UCSD-AML1 (cell line): ENCODE data around the gene BRSK2.
"Not testable (repeated sequence)": the region's sequence is repeated elsewhere in the genome, so short reads cannot be mapped to it uniquely, and the experiment has no call there.

Experiments used
- DNase-seq: peaks from one replicate; lab custom pipeline; 2025; ENCODE audit not compliant: unreplicated experiment; lab: John Stamatoyannopoulos, UW

BRSK2 gene

GRCh38 chr11:1433977-1434640 is 44.4 kb downstream of the BRSK2 start:
- no peak for DNase-seq

- not testable (repeated sequence) for DNase-seq
These were observed 45.7 kb downstream of the BRSK2 start for GRCh38 chr11:1435479-1435819.

GRCh38 chr11:1435820-1436467 is 46.2 kb downstream of the BRSK2 start:
- DNase-seq: no peak

GRCh38 chr11:1436468-1437039 is 46.8 kb downstream of the BRSK2 start:
- no peak for DNase-seq

GRCh38 chr11:1437500-1437899 is 47.8 kb downstream of the BRSK2 start:
- no peak for DNase-seq

GRCh38 chr11:1438261-1438966 is 48.7 kb downstream of the BRSK2 start:
- no peak for DNase-seq

DNA sequence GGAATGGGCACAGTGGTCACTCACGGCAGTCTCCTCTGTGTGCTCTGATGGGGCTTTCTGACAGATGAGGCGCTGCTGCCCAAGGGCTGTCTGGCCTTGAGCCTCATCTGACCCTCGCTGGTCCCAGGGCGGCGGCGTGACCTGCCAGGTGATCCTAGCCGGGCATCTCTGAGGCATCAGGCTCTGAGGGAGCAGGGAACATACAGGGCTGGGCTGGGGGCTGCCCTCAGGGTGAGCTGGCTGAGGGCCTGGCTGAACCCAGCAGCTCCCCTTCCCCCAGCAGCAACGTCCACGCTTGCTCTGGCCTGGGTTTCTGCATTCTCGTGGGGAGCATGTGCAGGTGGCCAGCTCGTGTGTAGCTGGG is 49.2 kb downstream of the BRSK2 start:
- no peak for DNase-seq

- no peak for DNase-seq
These were observed 49.6 kb downstream of the BRSK2 start for GRCh38 chr11:1439341-1439740.

DNA sequence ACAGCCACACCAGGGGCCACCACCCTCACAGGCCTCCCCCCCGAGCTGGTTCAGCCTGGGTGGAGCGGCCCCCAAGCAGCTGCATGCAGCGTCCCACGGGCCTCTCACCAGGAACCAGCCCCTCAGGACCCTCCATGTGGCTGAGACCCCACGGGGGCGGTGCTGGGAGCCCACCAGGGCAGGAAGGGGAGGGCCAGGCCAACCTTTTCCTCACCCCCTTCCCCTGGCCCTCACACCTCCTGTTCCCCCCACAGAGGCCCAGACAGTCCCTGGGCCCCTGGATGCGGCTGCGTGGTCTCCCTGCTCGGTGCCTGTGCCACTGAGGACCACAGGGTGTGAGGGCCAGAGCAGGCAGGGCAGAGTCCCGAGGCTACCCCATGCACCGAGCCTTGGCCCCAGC is 50.3 kb downstream of the BRSK2 start:
- DNase-seq: no peak

GRCh38 chr11:1440496-1440895 is 50.8 kb downstream of the BRSK2 start:
- no peak for DNase-seq

GRCh38 chr11:1442163-1442562 is 52.4 kb downstream of the BRSK2 start:
- no peak for DNase-seq

DNA sequence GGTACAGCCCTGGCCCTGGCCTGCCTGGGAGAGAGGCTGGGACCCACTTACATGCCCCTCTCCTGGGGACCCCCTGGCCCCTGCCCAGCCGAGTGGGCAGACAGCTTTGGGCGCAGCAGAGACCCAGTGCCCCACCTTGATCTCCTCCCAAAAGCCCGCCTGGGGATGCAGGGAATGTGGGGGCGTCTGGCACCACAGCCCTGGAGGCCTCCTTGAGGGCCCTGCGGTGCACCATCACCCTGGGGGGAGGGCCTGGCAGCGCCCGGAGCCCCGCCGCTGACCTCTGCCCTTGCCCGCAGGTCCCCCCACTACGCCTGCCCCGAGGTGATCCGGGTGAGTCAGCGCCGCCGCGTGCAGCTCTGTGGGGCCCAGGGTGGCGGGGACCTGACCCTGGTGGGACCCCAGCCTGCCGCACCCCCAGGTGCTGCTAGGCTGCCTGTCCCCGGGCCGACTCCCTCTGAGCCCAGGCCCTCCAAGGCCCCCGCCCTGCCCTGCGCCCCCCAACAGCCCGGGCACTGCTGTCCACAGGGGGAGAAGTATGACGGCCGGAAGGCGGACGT is 53.2 kb downstream of the BRSK2 start:
- DNase-seq: no peak

- no peak for DNase-seq
These were observed 54.0 kb downstream of the BRSK2 start for GRCh38 chr11:1443737-1444136.

DNA sequence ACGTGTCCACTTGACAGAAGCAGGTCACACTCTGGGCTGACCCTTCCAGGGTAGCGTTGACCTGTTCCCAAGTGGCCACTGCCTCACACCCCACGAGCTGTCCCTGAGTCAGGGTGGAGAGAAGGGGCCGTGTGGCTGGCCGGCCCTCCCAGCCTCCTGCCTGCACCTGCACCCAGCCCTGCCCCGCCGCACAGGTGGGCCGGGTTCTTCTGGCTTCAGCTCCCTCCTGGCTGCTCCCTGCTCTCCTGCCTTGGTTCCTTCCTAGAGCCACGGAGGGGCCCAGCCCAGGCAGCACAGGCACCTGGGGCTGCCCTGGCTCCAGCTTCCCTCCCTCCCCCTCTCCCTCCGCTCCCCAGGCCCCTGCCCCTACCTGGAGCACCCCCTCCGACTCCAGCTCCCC is 54.6 kb downstream of the BRSK2 start:
- DNase-seq: no peak

- no peak for DNase-seq
These were observed 55.2 kb downstream of the BRSK2 start for GRCh38 chr11:1444823-1445422.

GRCh38 chr11:1445741-1446445 is 56.2 kb downstream of the BRSK2 start:
- DNase-seq: no peak

DNA sequence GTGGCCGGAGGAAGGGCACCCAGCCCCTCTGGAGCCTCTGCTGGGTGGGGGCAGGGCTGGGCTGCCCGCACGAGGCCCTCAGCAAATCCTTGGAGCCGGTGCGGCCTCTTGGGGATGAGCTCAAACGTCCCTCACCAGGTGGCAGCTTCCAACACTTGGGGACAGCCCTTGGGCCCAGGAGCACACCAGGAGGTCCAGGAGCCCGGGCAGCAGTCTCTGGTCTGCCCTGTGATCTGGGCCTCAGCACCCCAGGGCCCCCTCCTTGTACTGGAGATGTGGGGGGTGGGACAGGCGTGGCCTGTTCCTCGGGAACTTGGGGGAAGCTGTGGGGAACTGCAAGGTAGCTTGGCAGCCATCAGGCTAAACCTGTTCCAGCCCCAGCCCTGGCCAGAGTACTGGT is 56.9 kb downstream of the BRSK2 start:
- no peak for DNase-seq

GRCh38 chr11:1447845-1448825 is 58.4 kb downstream of the BRSK2 start:
- DNase-seq: no peak

DNA sequence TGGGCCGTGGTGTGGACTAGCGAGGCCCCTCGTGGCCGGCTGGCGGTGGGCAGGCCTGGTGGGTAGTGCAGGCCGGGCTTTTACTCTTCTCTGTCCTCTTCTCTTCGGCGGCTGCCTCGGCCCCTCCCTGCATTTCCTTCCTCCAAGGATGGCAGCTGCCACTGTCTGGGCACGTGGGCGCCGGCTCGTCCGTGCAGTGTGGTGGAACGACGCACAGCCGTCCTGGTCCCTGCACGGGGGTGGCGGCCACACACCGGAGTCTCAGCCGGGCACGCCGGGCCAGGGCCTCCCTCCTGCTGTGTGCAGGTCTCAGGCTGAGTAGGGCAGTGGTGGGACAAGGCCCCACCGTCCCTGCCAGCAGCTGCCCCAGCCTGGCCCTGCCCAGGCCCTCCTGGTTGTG is 59.1 kb downstream of the BRSK2 start:
- DNase-seq: peak; percentile 17
